HepG2 (cell line): ENCODE results near the gene WNK4. TPM values are rescaled to one million over a fixed set of nuclear protein-coding genes. Genes with fewer than 3 reads are reported as not detected.
A peak's percentile ranks its signal among the peaks of the same experiment; 100 is the strongest.

ENCODE experiments used
- ETV5 ChIP-seq: IDR thresholded peaks from 2 replicates; pipeline ENCODE4 v1.6.1; 2018; ENCODE audit warnings: missing biosample characterization, missing genetic modification reagents, inconsistent platforms, borderline replicate concordance
- GATAD1 ChIP-seq: IDR thresholded peaks from 2 replicates; pipeline ENCODE4 v1.6.1; 2016; ENCODE audit warnings: missing genetic modification reagents, missing compliant biosample characterization
- GRHL1 ChIP-seq: sonication (generic); formaldehyde crosslinking; conservative IDR thresholded peaks from 2 replicates; pipeline ENCODE4 v1.8.0; 2022; ENCODE audit warnings: missing genetic modification reagents
- GZF1 ChIP-seq: sonication (generic); formaldehyde crosslinking; IDR thresholded peaks from 2 replicates; pipeline ENCODE4 v1.5.1; 2020; ENCODE audit warnings: mild to moderate bottlenecking, missing genetic modification reagents
- KLF15 ChIP-seq: sonication (generic); formaldehyde crosslinking; IDR thresholded peaks from 2 replicates; pipeline ENCODE4 v1.8.1; 2023; ENCODE audit warnings: borderline replicate concordance, mild to moderate bottlenecking, inconsistent platforms, missing genetic modification reagents, mixed read lengths
- NFE2 ChIP-seq: sonication (generic); formaldehyde crosslinking; IDR thresholded peaks from 2 replicates; pipeline ENCODE4 v1.4.0; 2020; ENCODE audit warnings: missing genetic modification reagents
- NKX3-1 ChIP-seq: sonication (generic); formaldehyde crosslinking; IDR thresholded peaks from 2 replicates; pipeline ENCODE4 v1.5.0; 2020; ENCODE audit warnings: missing genetic modification reagents
- PCBP1 ChIP-seq: fragments of 200-400 bp; formaldehyde crosslinking; IDR thresholded peaks from 2 replicates; pipeline ENCODE4 v1.6.1; 2017; ENCODE audit warnings: mild to moderate bottlenecking, low read depth, low read length, borderline replicate concordance
- PPARG ChIP-seq: conservative IDR thresholded peaks from 2 replicates; pipeline ENCODE4 v1.6.1; 2016; ENCODE audit warnings: missing biosample characterization, missing genetic modification reagents
- PRDM15 ChIP-seq: sonication (generic); formaldehyde crosslinking; IDR thresholded peaks from 2 replicates; pipeline ENCODE4 v1.4.0; 2020; ENCODE audit warnings: missing genetic modification reagents
- PTBP1 ChIP-seq: fragments of 200-400 bp; formaldehyde crosslinking; IDR thresholded peaks from 2 replicates; pipeline ENCODE4 v1.6.1; 2018; ENCODE audit warnings: low read length, low read depth; ENCODE audit not compliant: poor library complexity, severe bottlenecking
- SOX5 ChIP-seq: IDR thresholded peaks from 2 replicates; pipeline ENCODE4 v1.6.1; 2016; ENCODE audit warnings: borderline replicate concordance
- SP140L ChIP-seq: sonication (generic); formaldehyde crosslinking; IDR thresholded peaks from 2 replicates; pipeline ENCODE4 v1.4.0; 2020; ENCODE audit warnings: missing genetic modification reagents, borderline replicate concordance
- ZNF17 ChIP-seq: sonication (generic); formaldehyde crosslinking; IDR thresholded peaks from 2 replicates; pipeline ENCODE4 v1.5.0; 2020; ENCODE audit warnings: mild to moderate bottlenecking, missing genetic modification reagents
- ZNF256 ChIP-seq: sonication (generic); formaldehyde crosslinking; conservative IDR thresholded peaks from 2 replicates; pipeline ENCODE4 v1.4.0; 2020; ENCODE audit warnings: missing genetic modification reagents
- ZNF326 ChIP-seq: sonication (generic); formaldehyde crosslinking; IDR thresholded peaks from 2 replicates; pipeline ENCODE4 v1.4.0; 2020; ENCODE audit warnings: missing genetic modification reagents, borderline replicate concordance
- ZNF576 ChIP-seq: sonication (generic); formaldehyde crosslinking; IDR thresholded peaks from 2 replicates; pipeline ENCODE4 v1.4.0; 2020; ENCODE audit warnings: mild to moderate bottlenecking, missing genetic modification reagents
- ZNF7 ChIP-seq: IDR thresholded peaks from 2 replicates; pipeline ENCODE4 v1.6.1; 2016; ENCODE audit warnings: missing biosample characterization, missing genetic modification reagents
- ZNF720 ChIP-seq: sonication (generic); formaldehyde crosslinking; IDR thresholded peaks from 2 replicates; pipeline ENCODE4 v1.4.0; 2020; ENCODE audit warnings: missing genetic modification reagents
- ZNF724P ChIP-seq: sonication (generic); formaldehyde crosslinking; IDR thresholded peaks from 2 replicates; pipeline ENCODE4 v1.8.0; 2022; ENCODE audit warnings: missing genetic modification reagents, borderline replicate concordance
- ZNF766 ChIP-seq: sonication (generic); formaldehyde crosslinking; IDR thresholded peaks from 2 replicates; pipeline ENCODE4 v1.5.0; 2020; ENCODE audit warnings: missing genetic modification reagents, borderline replicate concordance
- ZNF768 ChIP-seq: sonication (generic); formaldehyde crosslinking; IDR thresholded peaks from 2 replicates; pipeline ENCODE4 v1.4.0; 2020; ENCODE audit warnings: missing genetic modification reagents
- ZNF772 ChIP-seq: sonication (generic); formaldehyde crosslinking; IDR thresholded peaks from 2 replicates; pipeline ENCODE4 v1.5.0; 2020; ENCODE audit warnings: mild to moderate bottlenecking, missing genetic modification reagents
- ZNF777 ChIP-seq: sonication (generic); formaldehyde crosslinking; IDR thresholded peaks from 2 replicates; pipeline ENCODE4 v1.4.0; 2020; ENCODE audit warnings: missing genetic modification reagents
- ZNF781 ChIP-seq: sonication (generic); formaldehyde crosslinking; IDR thresholded peaks from 2 replicates; pipeline ENCODE4 v1.5.1; 2020; ENCODE audit warnings: borderline replicate concordance, mild to moderate bottlenecking, missing genetic modification reagents; ENCODE audit errors: not compliant biosample characterization
- ZNF792 ChIP-seq: IDR thresholded peaks from 2 replicates; pipeline ENCODE4 v1.6.1; 2016
- polyA plus RNA-seq, 8 experiments: library from polyadenylated mRNA; depleted of rRNA in 3 of 8; stranded (reverse) in 7 of 8; unstranded in 1 of 8; fragments of >200 nt; fragmentation: Illumina TruSeq in 4 of 8; extraction: Trizol in 4 of 8; gene quantifications; 2 replicates each; pipeline versions ENCODE4 v1.2.1 to v1.2.3, GENCODE V29; 2011 to 2016; ENCODE audit warnings: low read depth in 4 of 8, missing spikeins in 1 of 8, mixed read lengths in 1 of 8; ENCODE audit not compliant: insufficient read depth in 1 of 8
- total RNA-seq, 5 experiments: library from RNA; depleted of rRNA; stranded (reverse); fragments of >200 nt; fragmentation: Illumina TruSeq; extraction: Trizol; gene quantifications; 2 replicates each; pipeline ENCODE4 v1.2.3, GENCODE V29; 2016; ENCODE audit warnings: low read depth in 1 of 5

Gene WNK4
- total and polyA plus RNA-seq, 2 of the 13 experiments (the other 11 are each of a cell fraction or from before 2014, with no cell fraction given): 2.7 to 13.7 TPM

- TF ChIP-seq GZF1 (no peak), ETV5 (CRISPR knock-in tag) (peak; percentile 100), ZNF7 (no peak), NKX3-1 (CRISPR knock-in tag) (0 out of 2 replicates have a peak, but pooled peaks have one; percentile 65), PCBP1 (peak; percentile 46; the same call in 1 of the 2 replicates), ZNF777 (CRISPR knock-in tag) (peak; percentile 89), ZNF724P (CRISPR knock-in tag) (peak; percentile 82), ZNF326 (CRISPR knock-in tag) (peak; percentile 87), NFE2 (CRISPR knock-in tag) (no peak), ZNF256 (CRISPR knock-in tag) (0 out of 2 replicates have a peak, but pooled peaks have one; percentile 25), ZNF766 (CRISPR knock-in tag) (peak; percentile 55; the same call in 1 of the 2 replicates), PRDM15 (CRISPR knock-in tag) (no peak), PPARG (CRISPR knock-in tag) (peak; percentile 83), ZNF17 (CRISPR knock-in tag) (no peak; the same call in 1 of the 2 replicates), GATAD1 (CRISPR knock-in tag) (peak; percentile 74; the same call in 1 of the 2 replicates), ZNF720 (no peak; the same call in 1 of the 2 replicates), GRHL1 (CRISPR knock-in tag) (no peak), ZNF772 (CRISPR knock-in tag) (peak; percentile 97), SOX5 (CRISPR knock-in tag) (peak; percentile 82), ZNF576 (CRISPR knock-in tag) (no peak), ZNF768 (CRISPR knock-in tag) (peak; percentile 10; the same call in 1 of the 2 replicates), ZNF792 (CRISPR knock-in tag) (peak; percentile 92), SP140L (CRISPR knock-in tag) (peak; percentile 90; the same call in 1 of the 2 replicates), ZNF781 (CRISPR knock-in tag) (peak; percentile 72), KLF15 (CRISPR knock-in tag) (no peak), PTBP1 (no peak)
Measured at GRCh38 chr17:42779936-42780850, at the start of gene WNK4 (continued).
